ENCODE data around the gene COMMD6. TPM values are rescaled to one million over a fixed set of nuclear protein-coding genes. Genes with fewer than 3 reads are reported as not detected.

Gene COMMD6
- total RNA-seq, 1 donor from 2014 or later, result 209 TPM

DNA sequence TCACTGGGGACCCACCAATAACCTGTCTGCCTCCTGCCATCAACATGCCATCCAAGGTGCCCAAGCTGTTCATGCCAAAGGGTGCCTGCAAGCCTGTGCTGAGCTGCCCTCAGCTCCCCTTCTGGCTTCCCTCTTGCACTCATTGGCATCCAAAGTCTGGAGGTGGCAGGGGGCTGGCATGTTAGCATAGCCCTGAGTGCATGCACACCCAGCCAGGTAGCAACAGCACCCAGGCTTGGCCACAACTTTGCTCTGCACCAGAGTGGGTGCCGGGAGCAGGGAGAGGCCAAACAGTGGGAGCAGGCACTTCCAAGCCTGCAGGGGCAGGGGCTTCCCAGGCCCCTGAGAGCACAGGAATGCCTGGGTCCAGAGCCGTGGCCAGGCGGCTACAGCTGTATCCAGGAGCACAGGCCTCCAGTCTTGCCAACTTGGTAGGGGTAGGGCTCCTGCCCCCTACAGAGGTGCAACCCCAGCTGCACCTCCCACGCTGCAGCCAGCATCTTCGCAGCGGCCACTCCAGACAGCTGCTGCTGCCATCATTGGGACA is 29.6 kb downstream of the COMMD6 start:
- Mint-ChIP-seq H3K27me3 (ENCODE audit: low read depth, unreplicated experiment) (peaks cover 2% of the 10 kb centered on the region), H3K4me3 (ENCODE audit: unreplicated experiment) (no peak overlapping the region), H3K9me3 (ENCODE audit: unreplicated experiment) (peaks cover 2% of the 10 kb centered on the region), H3K27ac (ENCODE audit: unreplicated experiment) (no peak overlapping the region), H3K36me3 (ENCODE audit: low read depth, unreplicated experiment) (no peaks in the 10 kb centered on the region), H3K4me1 (ENCODE audit: low read depth, unreplicated experiment) (peaks cover 12% of the 10 kb centered on the region)
- TF ChIP-seq, protein P1, sequence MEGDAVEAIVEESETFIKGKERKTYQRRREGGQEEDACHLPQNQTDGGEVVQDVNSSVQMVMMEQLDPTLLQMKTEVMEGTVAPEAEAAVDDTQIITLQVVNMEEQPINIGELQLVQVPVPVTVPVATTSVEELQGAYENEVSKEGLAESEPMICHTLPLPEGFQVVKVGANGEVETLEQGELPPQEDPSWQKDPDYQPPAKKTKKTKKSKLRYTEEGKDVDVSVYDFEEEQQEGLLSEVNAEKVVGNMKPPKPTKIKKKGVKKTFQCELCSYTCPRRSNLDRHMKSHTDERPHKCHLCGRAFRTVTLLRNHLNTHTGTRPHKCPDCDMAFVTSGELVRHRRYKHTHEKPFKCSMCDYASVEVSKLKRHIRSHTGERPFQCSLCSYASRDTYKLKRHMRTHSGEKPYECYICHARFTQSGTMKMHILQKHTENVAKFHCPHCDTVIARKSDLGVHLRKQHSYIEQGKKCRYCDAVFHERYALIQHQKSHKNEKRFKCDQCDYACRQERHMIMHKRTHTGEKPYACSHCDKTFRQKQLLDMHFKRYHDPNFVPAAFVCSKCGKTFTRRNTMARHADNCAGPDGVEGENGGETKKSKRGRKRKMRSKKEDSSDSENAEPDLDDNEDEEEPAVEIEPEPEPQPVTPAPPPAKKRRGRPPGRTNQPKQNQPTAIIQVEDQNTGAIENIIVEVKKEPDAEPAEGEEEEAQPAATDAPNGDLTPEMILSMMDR (IDR thresholded peaks at IDR 0.05; ENCODE audit: insufficient read depth, low read depth, low read length), result no peak
- no peak for TF ChIP-seq EZH2 (IDR thresholded peaks at IDR 0.05; ENCODE audit: insufficient read depth, low read length)
- Histone ChIP-seq H4K20me1 (ENCODE audit: insufficient read depth, low read length) (no peaks in the 10 kb centered on the region), H3K4me1 (ENCODE audit: insufficient read depth, low read length) (no peaks in the 10 kb centered on the region), H3K36me3 (ENCODE audit: insufficient read depth, low read length) (no peaks in the 10 kb centered on the region), H3K4me3 (ENCODE audit: insufficient read depth, low read depth, low read length) (no peak overlapping the region), H3K9ac (ENCODE audit: low read length) (no peak overlapping the region), H3K27ac (ENCODE audit: low read depth, low read length) (no peak overlapping the region), H3K79me2 (ENCODE audit: insufficient read depth, low read length) (no peaks in the 10 kb centered on the region), H2AFZ (ENCODE audit: low read depth, low read length) (no peak overlapping the region), H3K4me2 (ENCODE audit: low read length) (no peak overlapping the region), H3K9me3 (ENCODE audit: insufficient read depth, low read depth, low read length) (no peaks in the 10 kb centered on the region), H3K27me3 (ENCODE audit: insufficient read depth, low read length) (no peaks in the 10 kb centered on the region)
- FAIRE-seq (no peak), DNase-seq (ENCODE audit: low read depth) (no peak)

GRCh38 chr13:75507027-75508001 is 30.3 kb downstream of the COMMD6 start:
- FAIRE-seq (no peak), DNase-seq (ENCODE audit: low read depth) (no peak)
- H3K36me3 Mint-ChIP-seq (ENCODE audit: low read depth, unreplicated experiment), result no peaks in the 10 kb centered on the region
- Histone ChIP-seq H3K27me3 (ENCODE audit: insufficient read depth, low read length) (no peaks in the 10 kb centered on the region), H3K4me2 (ENCODE audit: low read length) (no peak overlapping the region), H3K36me3 (ENCODE audit: insufficient read depth, low read length) (no peaks in the 10 kb centered on the region), H3K9ac (ENCODE audit: low read length) (no peak overlapping the region), H3K79me2 (ENCODE audit: insufficient read depth, low read length) (no peaks in the 10 kb centered on the region), H3K4me1 (ENCODE audit: insufficient read depth, low read length) (no peaks in the 10 kb centered on the region), H3K4me3 (ENCODE audit: insufficient read depth, low read depth, low read length) (no peak overlapping the region), H3K9me3 (ENCODE audit: insufficient read depth, low read depth, low read length) (no peaks in the 10 kb centered on the region), H2AFZ (ENCODE audit: low read depth, low read length) (no peak overlapping the region), H3K27ac (ENCODE audit: low read depth, low read length) (no peak overlapping the region), H4K20me1 (ENCODE audit: insufficient read depth, low read length) (no peaks in the 10 kb centered on the region)
- TF ChIP-seq, protein P1 (IDR thresholded peaks at IDR 0.05; ENCODE audit: insufficient read depth, low read depth, low read length), result no peak
- no peak for TF ChIP-seq EZH2 (IDR thresholded peaks at IDR 0.05; ENCODE audit: insufficient read depth, low read length)
- H3K9me3 Mint-ChIP-seq (ENCODE audit: unreplicated experiment), result peaks cover 2% of the 10 kb centered on the region
- H3K4me3 Mint-ChIP-seq (ENCODE audit: unreplicated experiment), result no peak overlapping the region
- no peak overlapping the region for H3K27ac Mint-ChIP-seq (ENCODE audit: unreplicated experiment)
- H3K4me1 Mint-ChIP-seq (ENCODE audit: low read depth, unreplicated experiment), result peaks cover 10% of the 10 kb centered on the region
- peaks cover 2% of the 10 kb centered on the region for H3K27me3 Mint-ChIP-seq (ENCODE audit: low read depth, unreplicated experiment)
